Hepatocyte (in vitro differentiated cells): ENCODE results near the gene PRELP. TPM values are rescaled to one million over a fixed set of nuclear protein-coding genes. Genes with fewer than 3 reads are reported as not detected.

Source experiments
- DNase-seq: peaks from one replicate; pipeline ENCODE4 v3.0.0-alpha.2; 2016; ENCODE audit warnings: low spot score
- H2AFZ ChIP-seq: fragments of 200-600 bp; sonication (generic); 2 replicates; pipeline ENCODE4 v1.6.0; 2016; ENCODE audit warnings: antibody characterized with exemption, mild to moderate bottlenecking
- H3K27ac ChIP-seq: fragments of 200-600 bp; sonication (generic); 2 replicates; pipeline ENCODE4 v1.5.1; 2016; ENCODE audit warnings: mild to moderate bottlenecking
- H3K27me3 ChIP-seq: fragments of 200-600 bp; sonication (generic); 2 replicates; pipeline ENCODE4 v1.6.1; 2016
- H3K36me3 ChIP-seq: fragments of 200-600 bp; sonication (generic); replicated peaks from 2 replicates; pipeline ENCODE4 v1.5.1; 2016; ENCODE audit warnings: low read depth; ENCODE audit not compliant: insufficient read depth
- H3K4me1 ChIP-seq: fragments of 200-600 bp; sonication (generic); 2 replicates; pipeline ENCODE4 v1.5.1; 2016; ENCODE audit warnings: mild to moderate bottlenecking, moderate library complexity; ENCODE audit not compliant: insufficient read depth
- H3K4me2 ChIP-seq: fragments of 200-600 bp; sonication (generic); 2 replicates; pipeline ENCODE4 v1.6.0; 2016
- H3K4me3 ChIP-seq: fragments of 200-600 bp; sonication (generic); 2 replicates; pipeline ENCODE4 v1.5.1; 2016; ENCODE audit warnings: mild to moderate bottlenecking
- H3K79me2 ChIP-seq: fragments of 200-600 bp; sonication (generic); 2 replicates; pipeline ENCODE4 v1.6.0; 2017; ENCODE audit warnings: mild to moderate bottlenecking
- H3K9me2 ChIP-seq: fragments of 200-600 bp; sonication (generic); replicated peaks from 2 replicates; pipeline ENCODE4 v1.6.0; 2017; ENCODE audit warnings: mild to moderate bottlenecking; ENCODE audit not compliant: insufficient read depth
- H3K9me3 ChIP-seq: fragments of 200-600 bp; sonication (generic); 2 replicates; pipeline ENCODE4 v1.5.1; 2016; ENCODE audit warnings: low read depth, mild to moderate bottlenecking
- H4K20me1 ChIP-seq: fragments of 200-600 bp; sonication (generic); 2 replicates; pipeline ENCODE4 v1.6.0; 2016; ENCODE audit warnings: mild to moderate bottlenecking; ENCODE audit not compliant: insufficient read depth, poor library complexity, severe bottlenecking
- CTCF ChIP-seq: fragments of 200-600 bp; sonication (generic); IDR thresholded peaks from 2 replicates; pipeline ENCODE4 v1.5.1; 2016; ENCODE audit warnings: antibody characterized with exemption, mild to moderate bottlenecking; ENCODE audit not compliant: poor library complexity
- EZH2 ChIP-seq: fragments of 200-600 bp; sonication (generic); IDR thresholded peaks from 2 replicates; pipeline ENCODE4 v1.6.1; 2016; ENCODE audit warnings: antibody characterized with exemption, mild to moderate bottlenecking, borderline replicate concordance
- EZH2phosphoT487 ChIP-seq: fragments of 200-600 bp; sonication (generic); IDR thresholded peaks from one replicate; pipeline ENCODE4 v1.6.1; 2018; ENCODE audit warnings: antibody characterized with exemption, mild to moderate bottlenecking, low read depth, moderate library complexity; ENCODE audit not compliant: unreplicated experiment, severe bottlenecking
- WGBS: methylation state at CpG from one replicate; pipeline ENCODE4 v1.1.6; 2016; ENCODE audit warnings: low lambda C conversion rate; ENCODE audit errors: missing lambda C conversion rate; 5-methylcytosine and 5-hydroxymethylcytosine counted together
- polyA plus RNA-seq: library from polyadenylated mRNA; unstranded; fragments of >200 nt; fragmentation: Nextera tagmentation; extraction: Ambion mirVana; gene quantifications from 2 replicates; pipeline ENCODE4 v1.2.1, GENCODE V29; 2016
- total RNA-seq: library from RNA; depleted of rRNA; stranded (reverse); fragments of >200 nt; gene quantifications from 2 replicates; pipeline ENCODE4 v1.2.3, GENCODE V29; 2014

The PRELP gene
- total and polyA plus RNA-seq, 2 experiments from 2014 or later: 0.83 to 10.8 TPM

GRCh38 chr1:203427451-203427850 is 48.2 kb upstream of the PRELP start:
- H3K4me2 ChIP-seq: peak overlapping the region; percentile 57
- H4K20me1 ChIP-seq: no peaks in the 10 kb centered on the region
- no peaks in the 10 kb centered on the region for H3K9me3 ChIP-seq
- H3K9me2 ChIP-seq: no peaks in the 10 kb centered on the region
- H3K27ac ChIP-seq: peak overlapping the region; percentile 77
- no peaks in the 10 kb centered on the region for H3K27me3 ChIP-seq
- peaks cover 45% of the 10 kb centered on the region for H3K4me1 ChIP-seq
- no peaks in the 10 kb centered on the region for H3K36me3 ChIP-seq
- TF ChIP-seq CTCF (no peak), EZH2 (no peak), EZH2phosphoT487 (no peak)
- 76% methylated on average over 4 of the region's 4 CpGs for WGBS
- no peaks in the 10 kb centered on the region for H3K79me2 ChIP-seq
- DNase-seq: no peak
- H2AFZ ChIP-seq: no peak overlapping the region
- H3K4me3 ChIP-seq: no peak overlapping the region

DNA sequence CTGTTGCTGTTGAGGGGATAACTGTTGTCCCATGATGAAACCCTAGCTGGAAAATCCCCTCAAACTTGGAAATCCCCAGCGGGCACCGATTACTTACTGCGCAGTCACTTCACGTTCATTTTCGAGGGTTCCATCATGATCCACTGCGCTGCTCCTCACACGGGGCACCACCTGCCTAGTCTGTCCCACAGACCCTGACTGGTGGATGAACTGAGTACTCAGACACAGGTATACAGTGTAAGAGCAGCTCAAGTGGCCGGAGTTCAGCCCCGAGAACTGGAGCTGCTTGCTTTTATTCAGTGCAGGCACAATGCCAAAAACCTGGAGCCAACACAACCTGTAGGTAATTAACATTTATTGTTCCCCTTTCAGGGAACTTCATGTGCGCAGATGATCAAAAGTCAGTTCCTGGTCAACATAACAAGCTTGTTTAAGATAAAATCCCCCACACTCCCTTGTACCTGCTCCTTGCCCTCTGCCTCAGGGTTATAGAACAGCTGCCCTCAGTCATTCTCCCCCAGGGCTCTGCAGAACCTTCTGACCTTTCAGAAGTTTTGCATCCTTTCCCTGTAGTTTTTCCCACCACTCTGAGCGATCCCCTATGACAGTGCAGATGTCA is 46.5 kb upstream of the PRELP start:
- Histone ChIP-seq H3K79me2 (no peaks in the 10 kb centered on the region), H4K20me1 (no peaks in the 10 kb centered on the region), H3K4me3 (no peak overlapping the region), H3K9me3 (no peaks in the 10 kb centered on the region), H3K27ac (peak overlapping the region; percentile 77), H3K36me3 (no peaks in the 10 kb centered on the region), H3K4me2 (peak overlapping the region; percentile 57), H2AFZ (no peak overlapping the region), H3K4me1 (peaks cover 45% of the 10 kb centered on the region), H3K27me3 (no peaks in the 10 kb centered on the region), H3K9me2 (no peaks in the 10 kb centered on the region)
- no peak for TF ChIP-seq EZH2
- peak; percentile 47 for DNase-seq
- 59% methylated on average over 11 of the region's 11 CpGs for WGBS

- WGBS: 85% methylated on average over 6 of the region's 7 CpGs
Observed at GRCh38 chr1:203435615-203436014, 40.0 kb upstream of the PRELP start.

More at GRCh38 chr1:203435615-203436014, 40.0 kb upstream of the PRELP start:
- Histone ChIP-seq H3K27ac (no peak overlapping the region), H3K4me3 (no peak overlapping the region), H3K9me2 (no peaks in the 10 kb centered on the region), H2AFZ (no peak overlapping the region), H3K4me1 (peaks cover 13% of the 10 kb centered on the region), H3K36me3 (no peaks in the 10 kb centered on the region), H3K9me3 (no peaks in the 10 kb centered on the region), H3K27me3 (no peaks in the 10 kb centered on the region), H4K20me1 (no peaks in the 10 kb centered on the region), H3K79me2 (no peaks in the 10 kb centered on the region), H3K4me2 (no peak overlapping the region)
- DNase-seq: no peak
- TF ChIP-seq EZH2phosphoT487 (no peak), CTCF (no peak), EZH2 (no peak)
